Germinal center (tissue), 1 donor: ENCODE data around the gene SLC14A1.

Experiments
- DNase-seq: peaks from one replicate; pipeline ENCODE4 v3.0.0; 2012; ENCODE audit warnings: mixed read lengths, low spot score

SLC14A1 gene

GRCh38 chr18:45723567-45724355 is at the start of gene SLC14A1:
SLC14A1 (plus strand) TSS chr18:45724181; CDS start chr18:45730321, 6,140 bp downstream.
- no peak for DNase-seq

- no peak for DNase-seq
Measured at GRCh38 chr18:45677276-45677807, 46.6 kb upstream of the SLC14A1 start.

GRCh38 chr18:45678441-45678840 is 45.5 kb upstream of the SLC14A1 start:
- no peak for DNase-seq

GRCh38 chr18:45678850-45679249 is 45.1 kb upstream of the SLC14A1 start:
- no peak for DNase-seq

GRCh38 chr18:45680066-45680690 is 43.8 kb upstream of the SLC14A1 start:
- no peak for DNase-seq

- DNase-seq: no peak
Measured at GRCh38 chr18:45682181-45682580, 41.8 kb upstream of the SLC14A1 start.

GRCh38 chr18:45684341-45685115 is 39.5 kb upstream of the SLC14A1 start:
- DNase-seq: no peak

GRCh38 chr18:45686891-45687611 is 36.9 kb upstream of the SLC14A1 start:
- DNase-seq: peak; percentile 71

- DNase-seq: peak; percentile 64
Measured at GRCh38 chr18:45687621-45688020, 36.4 kb upstream of the SLC14A1 start.

GRCh38 chr18:45688113-45688512 is 35.9 kb upstream of the SLC14A1 start:
- no peak for DNase-seq

GRCh38 chr18:45688833-45689232 is 35.1 kb upstream of the SLC14A1 start:
- DNase-seq: peak; percentile 22

GRCh38 chr18:45689396-45689795 is 34.6 kb upstream of the SLC14A1 start:
- DNase-seq: no peak

GRCh38 chr18:45690975-45691815 is 32.8 kb upstream of the SLC14A1 start:
- peak; percentile 55 for DNase-seq

GRCh38 chr18:45691816-45692179 is 32.2 kb upstream of the SLC14A1 start:
- no peak for DNase-seq

- DNase-seq: no peak
Measured at GRCh38 chr18:45702708-45703265, 21.2 kb upstream of the SLC14A1 start.

- DNase-seq: no peak
Measured at GRCh38 chr18:45708831-45709230, 15.2 kb upstream of the SLC14A1 start.

GRCh38 chr18:45712061-45712460 is 11.9 kb upstream of the SLC14A1 start:
- no peak for DNase-seq

GRCh38 chr18:45713239-45713638 is 10.7 kb upstream of the SLC14A1 start:
- no peak for DNase-seq

- DNase-seq: no peak
Measured at GRCh38 chr18:45715212-45715780, 8.7 kb upstream of the SLC14A1 start.

- no peak for DNase-seq
Measured at GRCh38 chr18:45719106-45719505, 4.9 kb upstream of the SLC14A1 start.
